Ovary (tissue), 9 donors: ENCODE measurements around the gene NME7. TPM values are rescaled to one million over a fixed set of nuclear protein-coding genes. Genes with fewer than 3 reads are reported as not detected.

Experiments
- DNase-seq, 5 donors: peaks; one replicate each; pipeline ENCODE4 v3.0.0-alpha.2; 2019 to 2020
- H3K27ac ChIP-seq, 2 donors: fragments of 200-600 bp; one replicate each; pipeline versions ENCODE4 v1.5.1 to v1.8.0; 2019 to 2022
- H3K27me3 ChIP-seq: fragments of 200-600 bp; one replicate; pipeline ENCODE4 v1.8.0; 2022
- H3K36me3 ChIP-seq: fragments of 200-600 bp; sonication (generic); one replicate; pipeline ENCODE4 v1.5.1; 2019
- H3K4me1 ChIP-seq: one replicate; pipeline ENCODE4 v1.8.1; 2013; ENCODE audit warnings: mild to moderate bottlenecking, moderate library complexity; ENCODE audit not compliant: insufficient read depth
- H3K4me3 ChIP-seq: fragments of 200-600 bp; sonication (generic); one replicate; pipeline ENCODE4 v1.5.1; 2017
- H3K9me3 ChIP-seq, 2 donors: fragments of 200-600 bp in 1 of 2; sonication (generic) in 1 of 2; one replicate each; pipeline versions ENCODE4 v1.5.1 to v1.8.1; 2013 to 2019; ENCODE audit warnings: mild to moderate bottlenecking in 1 of 2, moderate library complexity in 1 of 2
- EP300 ChIP-seq: sonication (generic); formaldehyde crosslinking; IDR thresholded peaks from one replicate; pipeline ENCODE4 v1.6.1; 2017; ENCODE audit warnings: antibody characterized with exemption
- POLR2A ChIP-seq: fragments of 450-650 bp; IDR thresholded peaks from one replicate; pipeline ENCODE4 v1.6.1; 2017; ENCODE audit warnings: antibody characterized with exemption, mild to moderate bottlenecking, moderate library complexity
- WGBS, 3 donors: extraction: QIAGEN DNeasy Blood & Tissue Kit in 1 of 3; methylation state at CpG; one replicate each; pipeline versions ENCODE4 v1.1.5 to v1.1.7; 2013 to 2017; 5-methylcytosine and 5-hydroxymethylcytosine counted together
- intact Hi-C, 4 donors: fragments of 100-400 bp; cut with DNase I; formaldehyde crosslinking; loops; one replicate each; pipeline versions ENCODE4 v1.11.0 to v1.15.1; 2022 to 2023
- polyA plus RNA-seq, 2 donors: library from polyadenylated mRNA; stranded (reverse); fragments of 200-250 nt in 1 of 2; fragments of 350-450 nt in 1 of 2; fragmentation: Illumina TruSeq in 1 of 2; extraction: RNeasy Lipid Tissue Mini Kit (QIAGEN cat#74804) in 1 of 2; gene quantifications; one replicate each; pipeline ENCODE4 v1.2.3, GENCODE V29; 2013 to 2014
- total RNA-seq, 7 donors: library from RNA; depleted of rRNA in 2 of 7; stranded (reverse); fragments of >200 nt in 2 of 7; fragmentation: NEBNext Ultra II Directional in 3 of 7; extraction: Animal tissue kit (Norgen Biotek cat#: 25700) in 3 of 7; gene quantifications; one replicate each; pipeline versions ENCODE4 v1.1.0 to v1.2.4, GENCODE V29; 2016 to 2023
- TF ChIP-seq, protein P1 (sequence below), 3 donors: fragments of 450-650 bp in 2 of 3; fragments of 200-600 bp in 1 of 3; IDR thresholded peaks; one replicate each; pipeline versions ENCODE4 v1.5.1 to v1.8.0; 2016 to 2022; ENCODE audit warnings: antibody characterized with exemption in 3 of 3, mild to moderate bottlenecking in 1 of 3
- donor health status: DM: no; HTN: no; CAD: no; lungs with moderate emphysema.
- donor health status: DM: no; HTN: no; CAD: no.
- donor health status: Bipolar disorder and iron deficiency.
- donor health status: DM: yes; HTN: yes; CAD: no.
- donor health status: DM: no; HTN: no; CAD: no.
- donor health status: DM: yes; HTN: yes; CAD: no.

The NME7 gene
- total and polyA plus RNA-seq, 9 donors: 14.2 to 30.0 (median 18.4) TPM

GRCh38 chr1:169217636-169218035 is 150.0 kb downstream of the NME7 start:
- WGBS, 3 donors: 92 to 95% (median 93%) methylated on average over 3 of the region's 3 CpGs
- intact Hi-C loops: no loop called here
- Histone ChIP-seq H3K4me3 (no peak overlapping the region), H3K27me3 (no peaks in the 10 kb centered on the region), H3K27ac (no peak overlapping the region), H3K4me1 (no peaks in the 10 kb centered on the region), H3K36me3 (no peaks in the 10 kb centered on the region), H3K9me3 (no peaks in the 10 kb centered on the region)
- no peak for DNase-seq
- no peak for TF ChIP-seq POLR2A
- TF ChIP-seq EP300: no peak
- TF ChIP-seq, protein P1, sequence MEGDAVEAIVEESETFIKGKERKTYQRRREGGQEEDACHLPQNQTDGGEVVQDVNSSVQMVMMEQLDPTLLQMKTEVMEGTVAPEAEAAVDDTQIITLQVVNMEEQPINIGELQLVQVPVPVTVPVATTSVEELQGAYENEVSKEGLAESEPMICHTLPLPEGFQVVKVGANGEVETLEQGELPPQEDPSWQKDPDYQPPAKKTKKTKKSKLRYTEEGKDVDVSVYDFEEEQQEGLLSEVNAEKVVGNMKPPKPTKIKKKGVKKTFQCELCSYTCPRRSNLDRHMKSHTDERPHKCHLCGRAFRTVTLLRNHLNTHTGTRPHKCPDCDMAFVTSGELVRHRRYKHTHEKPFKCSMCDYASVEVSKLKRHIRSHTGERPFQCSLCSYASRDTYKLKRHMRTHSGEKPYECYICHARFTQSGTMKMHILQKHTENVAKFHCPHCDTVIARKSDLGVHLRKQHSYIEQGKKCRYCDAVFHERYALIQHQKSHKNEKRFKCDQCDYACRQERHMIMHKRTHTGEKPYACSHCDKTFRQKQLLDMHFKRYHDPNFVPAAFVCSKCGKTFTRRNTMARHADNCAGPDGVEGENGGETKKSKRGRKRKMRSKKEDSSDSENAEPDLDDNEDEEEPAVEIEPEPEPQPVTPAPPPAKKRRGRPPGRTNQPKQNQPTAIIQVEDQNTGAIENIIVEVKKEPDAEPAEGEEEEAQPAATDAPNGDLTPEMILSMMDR (IDR thresholded peaks at IDR 0.05): no peak

GRCh38 chr1:169214598-169214997 is 153.0 kb downstream of the NME7 start:
- TF ChIP-seq EP300 (no peak), POLR2A (no peak)
- TF ChIP-seq, protein P1 (IDR thresholded peaks at IDR 0.05): no peak
- 94 to 99% (median 97%) methylated on average over 4 of the region's 4 CpGs for WGBS, 3 donors
- DNase-seq: no peak
- Histone ChIP-seq H3K27ac (no peak overlapping the region), H3K4me1 (no peaks in the 10 kb centered on the region), H3K9me3 (no peaks in the 10 kb centered on the region), H3K36me3 (no peaks in the 10 kb centered on the region), H3K27me3 (no peaks in the 10 kb centered on the region), H3K4me3 (no peak overlapping the region)
- intact Hi-C loops: no loop called here

DNA sequence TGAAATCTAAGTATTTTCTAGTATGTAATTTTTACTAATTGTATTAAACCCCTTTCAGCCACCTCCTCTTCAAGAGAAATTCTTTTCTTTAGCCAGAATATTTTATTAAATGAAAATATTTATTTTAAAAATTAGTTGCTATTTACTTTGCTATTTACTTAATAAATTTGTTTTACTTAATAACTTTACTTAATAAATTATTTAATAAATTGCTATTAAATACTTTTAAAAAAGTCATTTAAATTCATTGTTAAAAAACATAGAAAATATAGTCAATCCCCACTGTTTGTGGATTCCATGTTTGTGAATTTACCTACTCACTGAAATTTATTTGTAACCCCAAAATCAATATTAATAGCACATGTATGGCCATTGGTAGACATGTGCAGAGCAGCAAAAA is 155.5 kb downstream of the NME7 start:
- no peaks in the 10 kb centered on the region for H3K4me1 ChIP-seq
- DNase-seq: no peak
- TF ChIP-seq POLR2A: no peak
- TF ChIP-seq EP300: no peak
- TF ChIP-seq, protein P1 (IDR thresholded peaks at IDR 0.05): no peak
- H3K36me3 ChIP-seq: no peaks in the 10 kb centered on the region
- intact Hi-C loops: no loop called here
- H3K27me3 ChIP-seq: no peaks in the 10 kb centered on the region
- no peak overlapping the region for H3K27ac ChIP-seq
- no peak overlapping the region for H3K4me3 ChIP-seq
- H3K9me3 ChIP-seq: no peaks in the 10 kb centered on the region

DNA sequence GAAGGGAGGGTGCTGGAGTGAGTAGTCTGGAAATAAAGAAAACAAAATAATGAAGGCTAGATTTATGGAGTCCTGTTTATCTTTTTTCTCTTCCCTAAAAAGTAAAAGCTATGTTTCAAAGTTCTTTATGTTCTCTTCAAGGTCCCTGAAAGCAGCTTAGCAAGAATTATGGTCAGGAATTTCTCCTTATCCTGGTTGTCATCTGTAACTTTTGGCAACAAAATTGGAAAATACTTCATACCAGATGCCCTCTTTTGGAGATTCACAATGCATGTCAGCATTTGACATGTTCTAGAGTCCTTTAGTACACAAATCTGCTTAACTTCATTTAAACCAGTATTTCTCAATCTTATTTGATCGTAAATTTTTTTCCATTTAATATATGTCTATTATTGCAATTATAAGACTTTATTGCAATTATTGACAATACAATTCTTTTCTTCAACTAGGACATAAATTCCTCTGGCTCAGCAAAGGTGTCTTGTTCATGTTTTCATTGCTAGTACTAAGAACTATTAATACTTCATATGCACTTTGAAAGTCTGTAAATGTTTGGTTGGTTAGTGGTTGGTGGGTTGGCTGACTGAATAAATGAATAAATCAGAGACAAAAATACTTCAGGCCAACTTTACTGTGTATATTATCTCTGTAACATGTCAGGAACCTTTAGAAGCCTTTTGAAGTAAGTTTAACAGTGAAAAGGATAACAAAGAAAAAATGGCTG is 159.6 kb downstream of the NME7 start:
- DNase-seq: no peak
- Histone ChIP-seq H3K9me3 (no peaks in the 10 kb centered on the region), H3K36me3 (no peaks in the 10 kb centered on the region), H3K4me1 (no peaks in the 10 kb centered on the region), H3K4me3 (no peak overlapping the region), H3K27ac (no peak overlapping the region), H3K27me3 (no peaks in the 10 kb centered on the region)
- WGBS, 3 donors: 86 to 98% (median 94%) methylated on average over 1 of the region's 1 CpG
- intact Hi-C loops: no loop called here
- TF ChIP-seq POLR2A (no peak), EP300 (no peak)
- TF ChIP-seq, protein P1 (IDR thresholded peaks at IDR 0.05): no peak
